H9 (cell line): ENCODE data around the gene MRPL3. TPM values are rescaled to one million over a fixed set of nuclear protein-coding genes. Genes with fewer than 3 reads are reported as not detected.

Source experiments
- DNase-seq: peaks from one replicate; pipeline ENCODE4 v3.0.0-alpha.2; 2017
- H2AFZ ChIP-seq: one replicate; pipeline ENCODE4 v1.6.1; 2013; ENCODE audit warnings: mild to moderate bottlenecking, low read length, control low read depth, moderate library complexity
- H2AK5ac ChIP-seq: 2 replicates; pipeline ENCODE4 v1.6.1; 2013; ENCODE audit warnings: low read length, control low read depth, mixed read lengths; ENCODE audit not compliant: insufficient read length
- H2BK120ac ChIP-seq: one replicate; pipeline ENCODE4 v1.6.1; 2013; ENCODE audit warnings: low read depth, mild to moderate bottlenecking, low read length, control low read depth, inconsistent platforms; ENCODE audit not compliant: poor library complexity, severe bottlenecking
- H2BK12ac ChIP-seq: 2 replicates; pipeline ENCODE4 v1.6.1; 2013; ENCODE audit warnings: low read length, control low read depth, mixed read lengths, low read depth; ENCODE audit not compliant: insufficient read length
- H2BK15ac ChIP-seq: 2 replicates; pipeline ENCODE4 v1.6.1; 2013; ENCODE audit warnings: low read depth, low read length, control low read depth
- H2BK20ac ChIP-seq: one replicate; pipeline ENCODE4 v1.6.1; 2013; ENCODE audit warnings: low read depth, mild to moderate bottlenecking, low read length, control low read depth, inconsistent platforms; ENCODE audit not compliant: poor library complexity, severe bottlenecking
- H2BK5ac ChIP-seq: 2 replicates; pipeline ENCODE4 v1.6.1; 2013; ENCODE audit warnings: low read length, control low read depth, mixed read lengths; ENCODE audit not compliant: insufficient read length
- H3K14ac ChIP-seq: 2 replicates; pipeline ENCODE4 v1.6.1; 2013; ENCODE audit warnings: low read length, control low read depth; ENCODE audit not compliant: insufficient read depth
- H3K18ac ChIP-seq: 2 replicates; pipeline ENCODE4 v1.6.1; 2013; ENCODE audit warnings: low read depth, mild to moderate bottlenecking, mixed read lengths, low read length, control low read depth; ENCODE audit not compliant: insufficient read length
- H3K23ac ChIP-seq: 2 replicates; pipeline ENCODE4 v1.6.1; 2013; ENCODE audit warnings: low read length, control low read depth, mixed read lengths, low read depth; ENCODE audit not compliant: insufficient read length
- H3K23me2 ChIP-seq: 2 replicates; pipeline ENCODE4 v1.6.1; 2013; ENCODE audit warnings: low read depth, mild to moderate bottlenecking, mixed read lengths, low read length, control low read depth; ENCODE audit not compliant: insufficient read length, poor library complexity, severe bottlenecking
- H3K27ac ChIP-seq: 2 replicates; pipeline ENCODE4 v1.5.1; 2013; ENCODE audit warnings: low read length, control low read depth, mixed read lengths, low read depth; ENCODE audit not compliant: insufficient read length
- H3K27me3 ChIP-seq: 2 replicates; pipeline ENCODE4 v1.6.1; 2013; ENCODE audit warnings: low read length, control low read depth, inconsistent platforms; ENCODE audit not compliant: insufficient read depth
- H3K4ac ChIP-seq: 2 replicates; pipeline ENCODE4 v1.6.1; 2013; ENCODE audit warnings: low read depth, mild to moderate bottlenecking, control low read depth, inconsistent platforms, low read length, moderate library complexity
- H3K4me1 ChIP-seq: 2 replicates; pipeline ENCODE4 v1.6.1; 2013; ENCODE audit warnings: low read length, control low read depth, inconsistent platforms; ENCODE audit not compliant: insufficient read depth
- H3K4me2 ChIP-seq: 2 replicates; pipeline ENCODE4 v1.6.1; 2013; ENCODE audit warnings: low read length, control low read depth, mixed read lengths; ENCODE audit not compliant: insufficient read length, insufficient read depth
- H3K56ac ChIP-seq: 2 replicates; pipeline ENCODE4 v1.6.1; 2013; ENCODE audit warnings: low read depth, mild to moderate bottlenecking, mixed read lengths, low read length, control low read depth; ENCODE audit not compliant: insufficient read length
- H3K79me1 ChIP-seq: 2 replicates; pipeline ENCODE4 v1.6.1; 2013; ENCODE audit warnings: low read depth, mild to moderate bottlenecking, moderate library complexity, low read length, control low read depth, inconsistent platforms; ENCODE audit not compliant: insufficient read depth, poor library complexity, severe bottlenecking
- H3K79me2 ChIP-seq: 2 replicates; pipeline ENCODE4 v1.6.1; 2013; ENCODE audit warnings: low read length, control low read depth, inconsistent platforms; ENCODE audit not compliant: insufficient read depth
- H3K9ac ChIP-seq: 2 replicates; pipeline ENCODE4 v1.6.1; 2013; ENCODE audit warnings: low read length, control low read depth, mixed read lengths; ENCODE audit not compliant: insufficient read length; ENCODE audit errors: extremely low read depth
- H3K9me3 ChIP-seq: one replicate; pipeline ENCODE4 v1.6.1; 2013; ENCODE audit warnings: low read depth, low read length, inconsistent platforms; ENCODE audit not compliant: control insufficient read depth
- H3T11ph ChIP-seq: one replicate; pipeline ENCODE4 v1.6.1; 2013; ENCODE audit warnings: mild to moderate bottlenecking, low read length, control low read depth, inconsistent platforms
- H4K20me1 ChIP-seq: one replicate; pipeline ENCODE4 v1.6.1; 2013; ENCODE audit not compliant: control insufficient read depth, insufficient read length, insufficient read depth
- H4K5ac ChIP-seq: 2 replicates; pipeline ENCODE4 v1.6.1; 2013; ENCODE audit warnings: low read depth, mild to moderate bottlenecking, mixed read lengths, low read length, control low read depth; ENCODE audit not compliant: insufficient read length
- H4K8ac ChIP-seq: replicated peaks from 2 replicates; pipeline ENCODE4 v1.6.1; 2013; ENCODE audit warnings: low read length, control low read depth, mixed read lengths, low read depth; ENCODE audit not compliant: insufficient read length
- H4K91ac ChIP-seq: 2 replicates; pipeline ENCODE4 v1.6.1; 2013; ENCODE audit warnings: low read depth, mild to moderate bottlenecking, moderate library complexity, mixed read lengths, low read length, control low read depth; ENCODE audit not compliant: insufficient read length
- H3K27ac Mint-ChIP-seq, 3 experiments: 2 replicates in 2 of 3; 3 replicates in 1 of 3; pipeline ENCODE4 v1.8.0; 2020 to 2021; ENCODE audit warnings: mixed read lengths in 3 of 3, mild to moderate bottlenecking in 1 of 3, moderate library complexity in 1 of 3
- H3K27me3 Mint-ChIP-seq: 2 replicates; pipeline ENCODE4 v1.8.0; 2021; ENCODE audit warnings: low read depth, mild to moderate bottlenecking, moderate library complexity, mixed read lengths
- H3K36me3 Mint-ChIP-seq, 3 experiments: 2 replicates in 2 of 3; 3 replicates in 1 of 3; pipeline ENCODE4 v1.8.0; 2020 to 2021; ENCODE audit warnings: low read depth in 3 of 3, mixed read lengths in 3 of 3; ENCODE audit not compliant: insufficient read depth in 1 of 3
- H3K4me1 Mint-ChIP-seq, 2 experiments: 2 replicates each; pipeline ENCODE4 v1.8.0; 2020; ENCODE audit warnings: mixed read lengths in 2 of 2
- H3K4me3 Mint-ChIP-seq, 2 experiments: 2 replicates in 1 of 2; 3 replicates in 1 of 2; pipeline ENCODE4 v1.8.0; 2020 to 2021; ENCODE audit warnings: mild to moderate bottlenecking in 2 of 2, mixed read lengths in 2 of 2, moderate library complexity in 1 of 2
- H3K9me3 Mint-ChIP-seq, 2 experiments: 2 replicates in 1 of 2; 3 replicates in 1 of 2; pipeline ENCODE4 v1.8.0; 2020; ENCODE audit warnings: mild to moderate bottlenecking in 2 of 2, mixed read lengths in 2 of 2, moderate library complexity in 1 of 2
- CTCF ChIP-seq: fragments of 200-600 bp; sonication (generic); conservative IDR thresholded peaks from 3 replicates; pipeline ENCODE4 v1.8.0; 2021; ENCODE audit warnings: antibody characterized with exemption, mild to moderate bottlenecking
- WGBS: extraction: QIAGEN DNeasy Blood & Tissue Kit; methylation state at CpG from one replicate; pipeline ENCODE4 v1.1.7; 2013; ENCODE audit warnings: missing lambda C conversion rate, low lambda C conversion rate, mixed read lengths; ENCODE audit not compliant: insufficient read length; ENCODE audit errors: extremely low coverage; 5-methylcytosine and 5-hydroxymethylcytosine counted together
- total RNA-seq: library from RNA; stranded (reverse); gene quantifications from 2 replicates; pipeline ENCODE4 v1.2.1, GENCODE V29; 2021

MRPL3 gene
- total RNA-seq, 1 experiment from 2014 or later, result 154 TPM

- H3K4me2 ChIP-seq, result no peak overlapping the region
- WGBS, result no CpG with 5 or more reads among the region's 1 CpG
- H4K20me1 ChIP-seq, result no peaks in the 10 kb centered on the region
- Mint-ChIP-seq H3K27me3 (no peaks in the 10 kb centered on the region; the same call in 1 of the 2 replicates), H3K9me3 (no peaks in the 10 kb centered on the region), H3K4me1 (no peaks in the 10 kb centered on the region), H3K4me3 (no peak overlapping the region), H3K36me3 (no peaks in the 10 kb centered on the region), H3K27ac (no peak overlapping the region)
- no peak overlapping the region for H3K18ac ChIP-seq
- H3K9ac ChIP-seq, result no peak overlapping the region
- no peak overlapping the region for H3K27ac ChIP-seq
- no peak for DNase-seq
- no peak overlapping the region for H3K14ac ChIP-seq
- H3K23ac ChIP-seq, result no peak overlapping the region
- no peak overlapping the region for H2BK20ac ChIP-seq
- H3K4ac ChIP-seq, result no peak overlapping the region
- no peak for TF ChIP-seq CTCF
- H3K56ac ChIP-seq, result no peak overlapping the region
- no peak overlapping the region for H2BK5ac ChIP-seq
- no peak overlapping the region for H2BK15ac ChIP-seq
- no peaks in the 10 kb centered on the region for H3K27me3 ChIP-seq
- H4K91ac ChIP-seq, result no peak overlapping the region
- H2AFZ ChIP-seq, result no peak overlapping the region
- no peak overlapping the region for H3T11ph ChIP-seq
- H3K23me2 ChIP-seq, result no peaks in the 10 kb centered on the region
- H2AK5ac ChIP-seq, result no peak overlapping the region
- no peaks in the 10 kb centered on the region for H3K9me3 ChIP-seq
- no peaks in the 10 kb centered on the region for H3K4me1 ChIP-seq
- no peak overlapping the region for H2BK120ac ChIP-seq
- H3K79me2 ChIP-seq, result no peaks in the 10 kb centered on the region
- H4K8ac ChIP-seq, result no peak overlapping the region
- H3K79me1 ChIP-seq, result no peaks in the 10 kb centered on the region
- no peak overlapping the region for H2BK12ac ChIP-seq
- H4K5ac ChIP-seq, result no peak overlapping the region
Measured at GRCh38 chr3:131439084-131439483, 63.7 kb downstream of the MRPL3 start.
